Endothelial cell (in vitro differentiated cells): ENCODE results near the gene UBE2QL1. TPM values are rescaled to one million over a fixed set of nuclear protein-coding genes. Genes with fewer than 3 reads are reported as not detected.

Source experiments
- DNase-seq: peaks from one replicate; pipeline ENCODE4 v3.0.0; 2021; ENCODE audit warnings: low spot score
- H3K27ac Mint-ChIP-seq: one replicate; pipeline ENCODE4 v1.8.0; 2021; ENCODE audit warnings: mixed read lengths, inconsistent platforms; ENCODE audit not compliant: unreplicated experiment
- H3K27me3 Mint-ChIP-seq: one replicate; pipeline ENCODE4 v1.8.0; 2021; ENCODE audit warnings: mild to moderate bottlenecking, moderate library complexity, mixed read lengths, inconsistent platforms; ENCODE audit not compliant: unreplicated experiment
- H3K36me3 Mint-ChIP-seq: one replicate; pipeline ENCODE4 v1.8.0; 2021; ENCODE audit warnings: mild to moderate bottlenecking, low read depth, mixed read lengths, inconsistent platforms; ENCODE audit not compliant: unreplicated experiment
- H3K4me1 Mint-ChIP-seq: one replicate; pipeline ENCODE4 v1.8.0; 2021; ENCODE audit warnings: mild to moderate bottlenecking, mixed read lengths, inconsistent platforms; ENCODE audit not compliant: unreplicated experiment
- H3K4me3 Mint-ChIP-seq: one replicate; pipeline ENCODE4 v1.8.0; 2021; ENCODE audit warnings: mild to moderate bottlenecking, mixed read lengths, inconsistent platforms; ENCODE audit not compliant: unreplicated experiment
- H3K9me3 Mint-ChIP-seq: one replicate; pipeline ENCODE4 v1.8.0; 2021; ENCODE audit warnings: mixed read lengths, inconsistent platforms; ENCODE audit not compliant: unreplicated experiment
- CTCF ChIP-seq: fragments of 200-600 bp; sonication (generic); IDR thresholded peaks from one replicate; pipeline ENCODE4 v1.5.0; 2021; ENCODE audit warnings: antibody characterized with exemption; ENCODE audit not compliant: unreplicated experiment
- total RNA-seq: library from RNA; stranded (reverse); fragmentation: NEBNext Ultra II Directional; extraction: Animal tissue kit (Norgen Biotek cat#: 25700); gene quantifications from one replicate; pipeline ENCODE4 v1.2.1, GENCODE V29; 2021; ENCODE audit not compliant: unreplicated experiment

UBE2QL1 gene
- total RNA-seq, 1 donor from 2014 or later = 0.85 TPM

- H3K4me1 Mint-ChIP-seq = peaks cover 22% of the 10 kb centered on the region
- H3K27ac Mint-ChIP-seq = no peak overlapping the region
- DNase-seq = no peak
- peaks cover 2% of the 10 kb centered on the region for H3K27me3 Mint-ChIP-seq
- no peaks in the 10 kb centered on the region for H3K36me3 Mint-ChIP-seq
- TF ChIP-seq CTCF = no peak
- no peak overlapping the region for H3K4me3 Mint-ChIP-seq
- H3K9me3 Mint-ChIP-seq = no peaks in the 10 kb centered on the region
Observed at GRCh38 chr5:6490693-6491092, 42.0 kb downstream of the UBE2QL1 start.

GRCh38 chr5:6491196-6491918, 42.7 kb downstream of the UBE2QL1 start:
- H3K9me3 Mint-ChIP-seq = no peaks in the 10 kb centered on the region
- no peak for TF ChIP-seq CTCF
- no peak for DNase-seq
- H3K27me3 Mint-ChIP-seq = peaks cover 2% of the 10 kb centered on the region
- H3K27ac Mint-ChIP-seq = no peak overlapping the region
- peaks cover 17% of the 10 kb centered on the region for H3K4me1 Mint-ChIP-seq
- no peaks in the 10 kb centered on the region for H3K36me3 Mint-ChIP-seq
- H3K4me3 Mint-ChIP-seq = no peak overlapping the region

GRCh38 chr5:6491919-6492290, 43.2 kb downstream of the UBE2QL1 start:
- no peak overlapping the region for H3K4me3 Mint-ChIP-seq
- TF ChIP-seq CTCF = no peak

GRCh38 chr5:6492934-6493333, 44.3 kb downstream of the UBE2QL1 start:
- TF ChIP-seq CTCF = no peak

More at GRCh38 chr5:6491919-6492290, 43.2 kb downstream of the UBE2QL1 start:
- H3K27me3 Mint-ChIP-seq = peaks cover 2% of the 10 kb centered on the region
- peaks cover 13% of the 10 kb centered on the region for H3K4me1 Mint-ChIP-seq
- no peak overlapping the region for H3K27ac Mint-ChIP-seq
- no peak for DNase-seq
- H3K9me3 Mint-ChIP-seq = no peaks in the 10 kb centered on the region
- no peaks in the 10 kb centered on the region for H3K36me3 Mint-ChIP-seq

GRCh38 chr5:6493681-6494454, 45.2 kb downstream of the UBE2QL1 start:
- TF ChIP-seq CTCF = no peak
- no peak for DNase-seq
- Mint-ChIP-seq H3K36me3 (no peaks in the 10 kb centered on the region), H3K27ac (no peak overlapping the region), H3K9me3 (no peaks in the 10 kb centered on the region), H3K27me3 (peaks cover 2% of the 10 kb centered on the region), H3K4me3 (no peak overlapping the region), H3K4me1 (no peaks in the 10 kb centered on the region)

More at GRCh38 chr5:6492934-6493333, 44.3 kb downstream of the UBE2QL1 start:
- H3K27ac Mint-ChIP-seq = no peak overlapping the region
- no peaks in the 10 kb centered on the region for H3K36me3 Mint-ChIP-seq
- no peak for DNase-seq
- H3K9me3 Mint-ChIP-seq = no peaks in the 10 kb centered on the region
- peaks cover 2% of the 10 kb centered on the region for H3K27me3 Mint-ChIP-seq
- H3K4me3 Mint-ChIP-seq = no peak overlapping the region
- peaks cover 5% of the 10 kb centered on the region for H3K4me1 Mint-ChIP-seq
